ENCODE data around the gene PPP1R9A. TPM values are rescaled to one million over a fixed set of nuclear protein-coding genes. Genes with fewer than 3 reads are reported as not detected.

PPP1R9A gene
- polyA plus RNA-seq, 1 donor (not counting 4 experiments of a cell fraction or from before 2014, with no cell fraction given) = 0.01 TPM

DNA sequence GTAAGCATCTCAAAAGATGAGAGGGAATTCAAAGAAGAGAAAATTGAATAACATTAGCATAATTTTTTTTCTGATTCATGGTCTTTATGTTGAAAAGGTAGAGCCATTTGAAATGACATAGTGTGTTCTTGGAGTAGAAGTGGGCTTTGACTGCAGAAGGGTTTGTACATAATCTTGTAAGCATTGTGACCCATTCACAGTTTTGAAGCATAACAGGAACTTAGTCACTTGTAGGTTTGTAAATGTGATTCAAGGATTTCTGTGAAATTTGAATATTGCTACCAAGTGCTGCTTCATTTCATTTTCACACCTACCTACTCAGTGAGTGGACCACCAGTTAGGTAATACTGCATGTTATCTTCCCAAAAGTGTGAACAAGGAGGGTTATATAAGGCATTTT is 348.3 kb downstream of the PPP1R9A start:
- Histone ChIP-seq H3K4me1 (ENCODE audit: control insufficient read depth, extremely low read depth, insufficient read depth, low read length) (no peaks in the 10 kb centered on the region), H3K27ac (ENCODE audit: control insufficient read depth, insufficient read depth, low read length) (no peak overlapping the region), H4K20me1 (ENCODE audit: control insufficient read depth, extremely low read depth, insufficient read depth, low read length) (no peaks in the 10 kb centered on the region), H3K9me3 (ENCODE audit: control insufficient read depth, low read depth, low read length) (no peaks in the 10 kb centered on the region), H3K4me2 (ENCODE audit: control insufficient read depth, extremely low read depth, insufficient read depth, low read depth, low read length) (no peak overlapping the region), H3K79me2 (ENCODE audit: control insufficient read depth, insufficient read depth, low read length) (no peaks in the 10 kb centered on the region), H3K9me1 (ENCODE audit: control insufficient read depth, extremely low read depth, insufficient read depth, low read length) (no peaks in the 10 kb centered on the region), H2AFZ (ENCODE audit: control insufficient read depth, low read length) (no peak overlapping the region), H3K9ac (ENCODE audit: control insufficient read depth, extremely low read depth, insufficient read depth, low read length) (no peak overlapping the region), H3K36me3 (ENCODE audit: control insufficient read depth in 2 of 2, extremely low read depth in 1 of 2, insufficient read depth in 2 of 2, low read length in 2 of 2) (no peaks in the 10 kb centered on the region), H3K27me3 (ENCODE audit: control insufficient read depth, extremely low read depth, insufficient read depth, low read length) (no peaks in the 10 kb centered on the region), H3K4me3 (ENCODE audit: control insufficient read depth in 2 of 3, extremely low read depth in 1 of 3, insufficient read depth in 2 of 3, low read depth in 1 of 3, low read length in 3 of 3) (no peak overlapping the region)
- dilution Hi-C loops (cut with MboI; ENCODE audit: extremely low pct_ligation_motif_present, low sequenced_read_pairs) = no loop called here
- DNase-seq (ENCODE audit: low read depth, low spot score) (no peak), FAIRE-seq (no peak)
- TF ChIP-seq EZH2 (IDR thresholded peaks at IDR 0.05; ENCODE audit: low read length) (no peak), CTCF (optimal IDR thresholded peaks at IDR 0.05 in 1 of 3, IDR thresholded peaks at IDR 0.05 in 1 of 3, conservative IDR thresholded peaks at IDR 0.05 in 1 of 3; ENCODE audit: extremely low read depth in 1 of 3, insufficient read depth in 2 of 3, low read length in 3 of 3) (no peak)

DNA sequence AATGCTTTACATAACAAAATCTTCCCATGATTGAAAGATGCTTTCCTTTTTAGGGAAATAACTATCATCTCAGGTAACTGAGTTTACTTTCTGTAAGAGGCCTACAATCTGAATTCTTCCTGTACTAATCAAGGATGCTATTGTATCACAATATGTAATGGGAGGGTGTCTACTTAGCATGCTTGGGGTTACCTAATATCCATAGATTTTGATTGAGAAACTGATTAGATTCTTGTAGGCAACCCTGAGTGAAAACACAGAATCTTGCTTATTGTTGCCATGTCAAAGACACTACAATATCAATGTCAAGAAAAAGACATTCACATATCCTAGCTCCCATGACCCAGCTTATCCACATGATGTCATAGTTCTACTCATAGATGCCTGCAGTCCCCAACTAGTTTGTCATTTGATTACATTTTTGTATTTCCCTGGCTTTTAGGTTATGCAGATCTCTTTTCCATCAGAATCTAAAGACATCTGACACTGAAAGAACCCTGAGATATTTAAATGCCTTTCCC is 354.6 kb downstream of the PPP1R9A start:
- H3K79me2 ChIP-seq (ENCODE audit: control insufficient read depth, insufficient read depth, low read length) = no peaks in the 10 kb centered on the region
- FAIRE-seq (no peak), DNase-seq (ENCODE audit: low read depth, low spot score) (no peak)
- no peaks in the 10 kb centered on the region for H3K9me3 ChIP-seq (ENCODE audit: control insufficient read depth, low read depth, low read length)
- no peak overlapping the region for H3K4me3 ChIP-seq (ENCODE audit: control insufficient read depth in 2 of 3, extremely low read depth in 1 of 3, insufficient read depth in 2 of 3, low read depth in 1 of 3, low read length in 3 of 3)
- H3K36me3 ChIP-seq (ENCODE audit: control insufficient read depth in 2 of 2, extremely low read depth in 1 of 2, insufficient read depth in 2 of 2, low read length in 2 of 2) = no peaks in the 10 kb centered on the region
- H3K4me2 ChIP-seq (ENCODE audit: control insufficient read depth, extremely low read depth, insufficient read depth, low read depth, low read length) = no peak overlapping the region
- H4K20me1 ChIP-seq (ENCODE audit: control insufficient read depth, extremely low read depth, insufficient read depth, low read length) = no peaks in the 10 kb centered on the region
- no peaks in the 10 kb centered on the region for H3K27me3 ChIP-seq (ENCODE audit: control insufficient read depth, extremely low read depth, insufficient read depth, low read length)
- no peaks in the 10 kb centered on the region for H3K4me1 ChIP-seq (ENCODE audit: control insufficient read depth, extremely low read depth, insufficient read depth, low read length)
- no peak overlapping the region for H2AFZ ChIP-seq (ENCODE audit: control insufficient read depth, low read length)
- no peak overlapping the region for H3K27ac ChIP-seq (ENCODE audit: control insufficient read depth, insufficient read depth, low read length)
- TF ChIP-seq EZH2 (IDR thresholded peaks at IDR 0.05; ENCODE audit: low read length) (no peak), CTCF (optimal IDR thresholded peaks at IDR 0.05 in 1 of 3, IDR thresholded peaks at IDR 0.05 in 1 of 3, conservative IDR thresholded peaks at IDR 0.05 in 1 of 3; ENCODE audit: extremely low read depth in 1 of 3, insufficient read depth in 2 of 3, low read length in 3 of 3) (no peak)
- dilution Hi-C loops (cut with MboI; ENCODE audit: extremely low pct_ligation_motif_present, low sequenced_read_pairs) = no loop called here
- no peak overlapping the region for H3K9ac ChIP-seq (ENCODE audit: control insufficient read depth, extremely low read depth, insufficient read depth, low read length)
- no peaks in the 10 kb centered on the region for H3K9me1 ChIP-seq (ENCODE audit: control insufficient read depth, extremely low read depth, insufficient read depth, low read length)

Measured in keratinocyte (primary cell).